ENCODE measurements around the gene PAX6. TPM values are rescaled to one million over a fixed set of nuclear protein-coding genes. Genes with fewer than 3 reads are reported as not detected.

Gene PAX6
- polyA plus RNA-seq, 4 donors = 0.88 to 3.8 (median 1.1) TPM

- peaks cover 0 to 5% of the 10 kb centered on the region in 2 donors for H3K9me3 ChIP-seq (ENCODE audit: control insufficient read depth in 2 of 2, insufficient read depth in 1 of 2, low read depth in 1 of 2, low read length in 1 of 2)
- no peak overlapping the region for H3K27ac ChIP-seq (ENCODE audit: low read depth in 1 of 3, low read length in 2 of 3)
- peaks cover 4 to 94% (median 69%) of the 10 kb centered on the region in 3 donors for H3K27me3 ChIP-seq (ENCODE audit: control insufficient read depth in 3 of 3, insufficient read depth in 3 of 3, low read length in 3 of 3)
- WGBS, 3 donors = 3 to 6% (median 6%) methylated on average over 41 of the region's 41 CpGs
- DNase-seq (peak in 1 of 2 donors; percentile 30), FAIRE-seq (no peak)
- H3K4me1 ChIP-seq (ENCODE audit: control insufficient read depth in 3 of 3, insufficient read depth in 2 of 3, low read depth in 1 of 3, low read length in 2 of 3) = peaks cover 0 to 8% (median 6%) of the 10 kb centered on the region in 3 donors
- no peak overlapping the region for H3K4me3 ChIP-seq (ENCODE audit: low read depth in 1 of 3, low read length in 3 of 3)
- H3K36me3 ChIP-seq (ENCODE audit: control insufficient read depth in 3 of 3, insufficient read depth in 2 of 3, low read depth in 1 of 3, low read length in 3 of 3) = no peaks in the 10 kb centered on the region
These were observed 6.6 kb downstream of the PAX6 start for GRCh38 chr11:31804312-31805036.

- Histone ChIP-seq H3K27ac (ENCODE audit: low read depth in 1 of 3, low read length in 2 of 3) (no peak overlapping the region), H3K27me3 (ENCODE audit: control insufficient read depth in 3 of 3, insufficient read depth in 3 of 3, low read length in 3 of 3) (peaks cover 10 to 94% (median 70%) of the 10 kb centered on the region in 3 donors), H3K4me3 (ENCODE audit: low read depth in 1 of 3, low read length in 3 of 3) (no peak overlapping the region), H3K9me3 (ENCODE audit: control insufficient read depth in 2 of 2, insufficient read depth in 1 of 2, low read depth in 1 of 2, low read length in 1 of 2) (peaks cover 0 to 5% of the 10 kb centered on the region in 2 donors), H3K36me3 (ENCODE audit: control insufficient read depth in 3 of 3, insufficient read depth in 2 of 3, low read depth in 1 of 3, low read length in 3 of 3) (no peaks in the 10 kb centered on the region), H3K4me1 (ENCODE audit: control insufficient read depth in 3 of 3, insufficient read depth in 2 of 3, low read depth in 1 of 3, low read length in 2 of 3) (peaks cover 0 to 10% (median 6%) of the 10 kb centered on the region in 3 donors)
- FAIRE-seq (no peak), DNase-seq (peak in 1 of 2 donors; percentile 16)
- WGBS, 3 donors = 4 to 13% (median 6%) methylated on average over 13 of the region's 13 CpGs
These were observed 7.3 kb downstream of the PAX6 start for GRCh38 chr11:31803813-31804311.

- Histone ChIP-seq H3K4me3 (ENCODE audit: low read depth in 1 of 3, low read length in 3 of 3) (no peak overlapping the region), H3K4me1 (ENCODE audit: control insufficient read depth in 3 of 3, insufficient read depth in 2 of 3, low read depth in 1 of 3, low read length in 2 of 3) (peaks cover 0 to 15% (median 3%) of the 10 kb centered on the region in 3 donors), H3K27ac (ENCODE audit: low read depth in 1 of 3, low read length in 2 of 3) (no peak overlapping the region), H3K27me3 (ENCODE audit: control insufficient read depth in 3 of 3, insufficient read depth in 3 of 3, low read length in 3 of 3) (peaks cover 11 to 94% (median 69%) of the 10 kb centered on the region in 3 donors), H3K9me3 (ENCODE audit: control insufficient read depth in 2 of 2, insufficient read depth in 1 of 2, low read depth in 1 of 2, low read length in 1 of 2) (peaks cover 0 to 5% of the 10 kb centered on the region in 2 donors), H3K36me3 (ENCODE audit: control insufficient read depth in 3 of 3, insufficient read depth in 2 of 3, low read depth in 1 of 3, low read length in 3 of 3) (no peaks in the 10 kb centered on the region)
- DNase-seq = peak in 1 of 2 donors; percentile 18
- FAIRE-seq = no peak
- WGBS, 3 donors = 7 to 12% (median 10%) methylated on average over 24 of the region's 24 CpGs
These were observed 7.9 kb downstream of the PAX6 start for GRCh38 chr11:31802990-31803812.

GRCh38 chr11:31802609-31802989 lies 8.5 kb downstream of the PAX6 start:
- no peaks in the 10 kb centered on the region for H3K36me3 ChIP-seq (ENCODE audit: control insufficient read depth in 3 of 3, insufficient read depth in 2 of 3, low read depth in 1 of 3, low read length in 3 of 3)
- no peak for FAIRE-seq
- peaks cover 0 to 17% (median 3%) of the 10 kb centered on the region in 3 donors for H3K4me1 ChIP-seq (ENCODE audit: control insufficient read depth in 3 of 3, insufficient read depth in 2 of 3, low read depth in 1 of 3, low read length in 2 of 3)
- 8 to 20% (median 15%) methylated on average over 20 of the region's 20 CpGs for WGBS, 3 donors
- no peak overlapping the region for H3K4me3 ChIP-seq (ENCODE audit: low read depth in 1 of 3, low read length in 3 of 3)
- DNase-seq = no peak
- peaks cover 11 to 94% (median 68%) of the 10 kb centered on the region in 3 donors for H3K27me3 ChIP-seq (ENCODE audit: control insufficient read depth in 3 of 3, insufficient read depth in 3 of 3, low read length in 3 of 3)
- H3K27ac ChIP-seq (ENCODE audit: low read depth in 1 of 3, low read length in 2 of 3) = no peak overlapping the region
- H3K9me3 ChIP-seq (ENCODE audit: control insufficient read depth in 2 of 2, insufficient read depth in 1 of 2, low read depth in 1 of 2, low read length in 1 of 2) = peaks cover 0 to 5% of the 10 kb centered on the region in 2 donors

- Histone ChIP-seq H3K4me3 (ENCODE audit: low read depth in 1 of 3, low read length in 3 of 3) (no peak overlapping the region), H3K4me1 (ENCODE audit: control insufficient read depth in 3 of 3, insufficient read depth in 2 of 3, low read depth in 1 of 3, low read length in 2 of 3) (peaks cover 0 to 17% (median 3%) of the 10 kb centered on the region in 3 donors), H3K9me3 (ENCODE audit: control insufficient read depth in 2 of 2, insufficient read depth in 1 of 2, low read depth in 1 of 2, low read length in 1 of 2) (peaks cover 0 to 3% of the 10 kb centered on the region in 2 donors), H3K27me3 (ENCODE audit: control insufficient read depth in 3 of 3, insufficient read depth in 3 of 3, low read length in 3 of 3) (peaks cover 11 to 94% (median 66%) of the 10 kb centered on the region in 3 donors), H3K36me3 (ENCODE audit: control insufficient read depth in 3 of 3, insufficient read depth in 2 of 3, low read depth in 1 of 3, low read length in 3 of 3) (no peaks in the 10 kb centered on the region), H3K27ac (ENCODE audit: low read depth in 1 of 3, low read length in 2 of 3) (no peak overlapping the region)
- WGBS, 3 donors = 8 to 13% (median 11%) methylated on average over 6 of the region's 6 CpGs
- no peak for DNase-seq
- no peak for FAIRE-seq
These were observed 9.0 kb downstream of the PAX6 start for GRCh38 chr11:31802000-31802551.

GRCh38 chr11:31801298-31801702 lies 9.8 kb downstream of the PAX6 start:
- 10 to 16% (median 12%) methylated on average over 9 of the region's 9 CpGs for WGBS, 3 donors
- no peak overlapping the region for H3K27ac ChIP-seq (ENCODE audit: low read depth in 1 of 3, low read length in 2 of 3)
- peaks cover 0 to 3% of the 10 kb centered on the region in 2 donors for H3K9me3 ChIP-seq (ENCODE audit: control insufficient read depth in 2 of 2, insufficient read depth in 1 of 2, low read depth in 1 of 2, low read length in 1 of 2)
- FAIRE-seq (no peak), DNase-seq (no peak)
- H3K36me3 ChIP-seq (ENCODE audit: control insufficient read depth in 3 of 3, insufficient read depth in 2 of 3, low read depth in 1 of 3, low read length in 3 of 3) = no peaks in the 10 kb centered on the region
- H3K27me3 ChIP-seq (ENCODE audit: control insufficient read depth in 3 of 3, insufficient read depth in 3 of 3, low read length in 3 of 3) = peaks cover 11 to 94% (median 65%) of the 10 kb centered on the region in 3 donors
- peaks cover 0 to 17% (median 3%) of the 10 kb centered on the region in 3 donors for H3K4me1 ChIP-seq (ENCODE audit: control insufficient read depth in 3 of 3, insufficient read depth in 2 of 3, low read depth in 1 of 3, low read length in 2 of 3)
- H3K4me3 ChIP-seq (ENCODE audit: low read depth in 1 of 3, low read length in 3 of 3) = no peak overlapping the region

- Histone ChIP-seq H3K27ac (ENCODE audit: low read depth in 1 of 3, low read length in 2 of 3) (no peak overlapping the region), H3K4me3 (ENCODE audit: low read depth in 1 of 3, low read length in 3 of 3) (no peak overlapping the region), H3K36me3 (ENCODE audit: control insufficient read depth in 3 of 3, insufficient read depth in 2 of 3, low read depth in 1 of 3, low read length in 3 of 3) (no peaks in the 10 kb centered on the region), H3K9me3 (ENCODE audit: control insufficient read depth in 2 of 2, insufficient read depth in 1 of 2, low read depth in 1 of 2, low read length in 1 of 2) (peaks cover 0 to 4% of the 10 kb centered on the region in 2 donors), H3K27me3 (ENCODE audit: control insufficient read depth in 3 of 3, insufficient read depth in 3 of 3, low read length in 3 of 3) (peaks cover 11 to 94% (median 64%) of the 10 kb centered on the region in 3 donors), H3K4me1 (ENCODE audit: control insufficient read depth in 3 of 3, insufficient read depth in 2 of 3, low read depth in 1 of 3, low read length in 2 of 3) (peaks cover 0 to 17% (median 3%) of the 10 kb centered on the region in 3 donors)
- DNase-seq (peak in 1 of 2 donors; percentile 7), FAIRE-seq (no peak)
- 7 to 14% (median 11%) methylated on average over 23 of the region's 23 CpGs for WGBS, 3 donors
These were observed 10.5 kb downstream of the PAX6 start for GRCh38 chr11:31800398-31801265.
